GM23248 (cell line): ENCODE results near the gene CSMD2. TPM values are rescaled to one million over a fixed set of nuclear protein-coding genes. Genes with fewer than 3 reads are reported as not detected.

ENCODE experiments used
- DNase-seq: peaks from one replicate; pipeline ENCODE4 v3.0.0-alpha.2; 2015
- H2AFZ ChIP-seq: fragments of 200-600 bp; sonication (generic); 2 replicates; pipeline ENCODE4 v1.6.1; 2016; ENCODE audit warnings: antibody characterized with exemption
- H3F3A ChIP-seq: fragments of 200-600 bp; sonication (generic); 2 replicates; pipeline ENCODE4 v1.6.1; 2016; ENCODE audit warnings: mild to moderate bottlenecking, antibody characterized with exemption, mixed run types; ENCODE audit not compliant: insufficient read depth
- H3K27ac ChIP-seq: fragments of 200-600 bp; sonication (generic); 2 replicates; pipeline ENCODE4 v1.5.1; 2016; ENCODE audit warnings: mild to moderate bottlenecking
- H3K27me3 ChIP-seq: fragments of 200-600 bp; sonication (generic); replicated peaks from 2 replicates; pipeline ENCODE4 v1.6.1; 2016; ENCODE audit warnings: mild to moderate bottlenecking; ENCODE audit not compliant: insufficient read depth
- H3K36me3 ChIP-seq: fragments of 200-600 bp; sonication (generic); 2 replicates; pipeline ENCODE4 v1.6.1; 2016; ENCODE audit warnings: low read depth, mild to moderate bottlenecking
- H3K4me1 ChIP-seq: fragments of 200-600 bp; sonication (generic); 2 replicates; pipeline ENCODE4 v1.6.1; 2016; ENCODE audit warnings: mild to moderate bottlenecking; ENCODE audit not compliant: insufficient read depth
- H3K4me2 ChIP-seq: fragments of 200-600 bp; sonication (generic); one replicate; pipeline ENCODE4 v1.6.1; 2016; ENCODE audit warnings: mild to moderate bottlenecking; ENCODE audit not compliant: unreplicated experiment
- H3K4me3 ChIP-seq: fragments of 200-600 bp; sonication (generic); 2 replicates; pipeline ENCODE4 v1.5.1; 2016; ENCODE audit warnings: mild to moderate bottlenecking
- H3K79me2 ChIP-seq: fragments of 200-600 bp; sonication (generic); 2 replicates; pipeline ENCODE4 v1.6.1; 2016; ENCODE audit warnings: mild to moderate bottlenecking; ENCODE audit not compliant: insufficient read depth
- H3K9ac ChIP-seq: fragments of 200-600 bp; sonication (generic); 2 replicates; pipeline ENCODE4 v1.6.1; 2016; ENCODE audit warnings: mild to moderate bottlenecking
- H3K9me2 ChIP-seq: fragments of 200-600 bp; sonication (generic); 2 replicates; pipeline ENCODE4 v1.6.1; 2016; ENCODE audit warnings: mixed run types, mild to moderate bottlenecking, moderate library complexity; ENCODE audit not compliant: insufficient read depth
- H3K9me3 ChIP-seq: fragments of 200-600 bp; sonication (generic); one replicate; pipeline ENCODE4 v1.6.1; 2017; ENCODE audit warnings: low read depth
- H4K20me1 ChIP-seq: fragments of 200-600 bp; sonication (generic); 2 replicates; pipeline ENCODE4 v1.6.0; 2016; ENCODE audit not compliant: insufficient read depth
- EZH2 ChIP-seq: fragments of 200-600 bp; sonication (generic); IDR thresholded peaks from 2 replicates; pipeline ENCODE4 v1.6.1; 2018; ENCODE audit warnings: antibody characterized with exemption, mild to moderate bottlenecking; ENCODE audit not compliant: insufficient read depth, poor library complexity, severe bottlenecking
- EZH2phosphoT487 ChIP-seq: fragments of 200-600 bp; sonication (generic); IDR thresholded peaks from 2 replicates; pipeline ENCODE4 v1.6.1; 2018; ENCODE audit warnings: antibody characterized with exemption, moderate library complexity, mild to moderate bottlenecking, low read depth; ENCODE audit not compliant: insufficient read depth
- WGBS, 2 experiments: methylation state at CpG; one replicate each; pipeline ENCODE4 v1.1.6; 2015 to 2017; ENCODE audit warnings: low lambda C conversion rate in 2 of 2, low coverage in 1 of 2; ENCODE audit errors: missing lambda C conversion rate in 2 of 2; 5-methylcytosine and 5-hydroxymethylcytosine counted together
- in situ Hi-C: fragments of 300-500 bp; cut with MboI; formaldehyde crosslinking; loops from 2 replicates; pipeline ENCODE4 v1.15.0; 2020
- polyA plus RNA-seq: library from polyadenylated mRNA; unstranded; fragments of >200 nt; fragmentation: Nextera tagmentation; extraction: Ambion mirVana; gene quantifications from 2 replicates; pipeline ENCODE4 v1.2.1, GENCODE V29; 2016
- total RNA-seq: library from RNA; depleted of rRNA; stranded (reverse); fragments of >200 nt; shearing (Covaris generic); gene quantifications from 2 replicates; pipeline ENCODE4 v1.2.3, GENCODE V29; 2014

Gene CSMD2
- total and polyA plus RNA-seq, 2 experiments from 2014 or later: 4.5 to 7.1 TPM

- Histone ChIP-seq H3K36me3 (no peaks in the 10 kb centered on the region), H2AFZ (no peak overlapping the region), H3K27me3 (no peaks in the 10 kb centered on the region), H3K4me1 (peaks cover 35% of the 10 kb centered on the region), H3K4me3 (no peak overlapping the region), H3K9me2 (no peaks in the 10 kb centered on the region), H3F3A (peaks cover 25% of the 10 kb centered on the region), H3K9ac (no peak overlapping the region), H3K9me3 (no peaks in the 10 kb centered on the region), H4K20me1 (no peaks in the 10 kb centered on the region), H3K79me2 (peaks cover 22% of the 10 kb centered on the region), H3K27ac (no peak overlapping the region), H3K4me2 (no peak overlapping the region)
- no peak for TF ChIP-seq EZH2
- no peak for TF ChIP-seq EZH2phosphoT487
- WGBS, 2 experiments: 98% methylated on average over 3 of the region's 3 CpGs
- in situ Hi-C loops: no loop called here
- no peak for DNase-seq
Observed at GRCh38 chr1:33899746-33900145, 265.3 kb downstream of the CSMD2 start.

DNA sequence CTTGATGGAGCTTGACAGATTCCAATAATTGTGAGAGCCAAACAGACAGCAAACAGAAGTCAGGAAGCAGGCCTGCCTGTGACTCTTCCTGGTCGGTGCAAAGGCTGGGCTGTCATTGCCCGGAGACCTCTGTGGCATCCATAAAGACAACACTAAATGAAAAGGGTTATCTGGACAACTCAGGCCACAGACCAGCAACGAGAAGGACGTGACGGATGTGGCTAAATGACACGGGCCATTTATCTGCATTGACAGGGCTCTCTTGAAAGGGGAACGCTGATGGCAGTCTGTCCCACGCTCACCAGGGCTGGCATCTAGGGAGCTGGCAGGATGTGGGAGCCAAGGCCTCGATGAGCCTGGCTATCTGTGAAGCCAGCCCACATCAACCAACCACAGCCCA, 266.1 kb downstream of the CSMD2 start:
- no peaks in the 10 kb centered on the region for H3K9me3 ChIP-seq
- H3K36me3 ChIP-seq: no peaks in the 10 kb centered on the region
- no peak overlapping the region for H3K4me3 ChIP-seq
- no peak for TF ChIP-seq EZH2
- no peak for TF ChIP-seq EZH2phosphoT487
- no peak for DNase-seq
- H3K4me2 ChIP-seq: no peak overlapping the region
- no peak overlapping the region for H3K9ac ChIP-seq
- H3K79me2 ChIP-seq: peaks cover 22% of the 10 kb centered on the region
- H3K27ac ChIP-seq: no peak overlapping the region
- in situ Hi-C loops: no loop called here
- H3F3A ChIP-seq: peaks cover 28% of the 10 kb centered on the region
- H3K4me1 ChIP-seq: peaks cover 37% of the 10 kb centered on the region
- no peaks in the 10 kb centered on the region for H3K27me3 ChIP-seq
- H3K9me2 ChIP-seq: no peaks in the 10 kb centered on the region
- WGBS, 2 experiments: 89 to 94% methylated on average over 9 of the region's 9 CpGs
- H4K20me1 ChIP-seq: no peaks in the 10 kb centered on the region
- H2AFZ ChIP-seq: no peak overlapping the region

DNA sequence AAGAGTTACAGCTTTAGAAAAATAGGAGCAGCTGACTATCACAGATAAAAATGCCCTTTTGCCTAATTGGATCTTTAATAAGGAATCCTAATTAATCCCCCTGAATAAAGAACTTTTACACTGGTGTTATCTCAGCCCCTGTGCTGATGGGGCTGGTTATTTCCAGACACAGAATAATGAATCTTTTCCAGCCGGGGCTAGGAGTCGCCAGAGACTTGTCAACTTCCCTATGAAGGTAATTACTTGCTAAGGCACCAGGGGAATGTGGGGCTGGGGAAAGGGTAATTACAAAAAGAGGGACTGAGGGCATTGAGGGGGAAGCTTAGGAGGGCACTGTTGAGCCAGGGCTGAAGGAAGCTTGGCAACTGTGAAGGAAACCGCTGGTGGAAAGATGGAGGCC, 266.6 kb downstream of the CSMD2 start:
- H2AFZ ChIP-seq: no peak overlapping the region
- DNase-seq: no peak
- no peaks in the 10 kb centered on the region for H3K36me3 ChIP-seq
- H3K4me2 ChIP-seq: no peak overlapping the region
- peaks cover 22% of the 10 kb centered on the region for H3K79me2 ChIP-seq
- TF ChIP-seq EZH2phosphoT487: no peak
- TF ChIP-seq EZH2: no peak
- no peak overlapping the region for H3K27ac ChIP-seq
- in situ Hi-C loops: no loop called here
- peaks cover 34% of the 10 kb centered on the region for H3K4me1 ChIP-seq
- H3K9ac ChIP-seq: no peak overlapping the region
- H3K9me2 ChIP-seq: no peaks in the 10 kb centered on the region
- peaks cover 28% of the 10 kb centered on the region for H3F3A ChIP-seq
- no peaks in the 10 kb centered on the region for H4K20me1 ChIP-seq
- H3K4me3 ChIP-seq: no peak overlapping the region
- 92 to 94% methylated on average over 3 of the region's 3 CpGs for WGBS, 2 experiments
- H3K27me3 ChIP-seq: no peaks in the 10 kb centered on the region
- no peaks in the 10 kb centered on the region for H3K9me3 ChIP-seq

DNA sequence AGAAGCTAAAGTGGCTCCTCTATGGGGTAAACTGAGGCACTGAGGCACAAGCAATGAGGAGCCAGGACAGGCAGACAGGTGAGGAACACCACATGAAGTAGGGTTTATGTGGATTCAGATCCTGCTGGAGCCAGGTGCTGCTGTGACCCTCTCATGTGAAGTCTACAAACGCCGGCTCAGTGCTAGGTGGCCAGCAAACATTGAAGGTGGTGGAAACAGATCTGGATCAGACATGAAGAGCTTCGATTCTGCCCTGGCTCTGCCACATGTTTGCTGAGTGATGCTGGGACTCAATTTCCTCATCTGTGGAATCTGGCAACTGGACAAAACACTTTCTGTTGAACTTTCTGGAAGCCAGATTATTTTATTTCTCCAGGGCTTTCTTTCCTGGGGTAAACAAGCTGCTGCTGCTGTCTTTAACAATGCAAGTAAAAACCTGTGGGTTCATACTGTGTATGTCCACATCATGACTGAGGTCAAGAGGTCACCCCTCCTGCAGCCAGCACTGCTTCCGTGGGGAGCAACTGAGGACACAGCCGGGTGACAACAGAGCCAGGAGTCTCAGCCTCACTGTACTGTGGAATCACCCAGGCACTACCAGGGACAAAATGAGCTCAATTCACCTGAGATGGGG, 267.8 kb downstream of the CSMD2 start:
- H3K27me3 ChIP-seq: no peaks in the 10 kb centered on the region
- H4K20me1 ChIP-seq: no peaks in the 10 kb centered on the region
- no peak overlapping the region for H3K27ac ChIP-seq
- peaks cover 33% of the 10 kb centered on the region for H3K4me1 ChIP-seq
- H3K79me2 ChIP-seq: peaks cover 22% of the 10 kb centered on the region
- WGBS, 2 experiments: 53 to 56% methylated on average over 5 of the region's 5 CpGs
- H3K4me2 ChIP-seq: peak overlapping the region; percentile 15
- in situ Hi-C loops: no loop called here
- H3K9ac ChIP-seq: no peak overlapping the region
- no peaks in the 10 kb centered on the region for H3K36me3 ChIP-seq
- no peaks in the 10 kb centered on the region for H3K9me3 ChIP-seq
- H3K4me3 ChIP-seq: no peak overlapping the region
- TF ChIP-seq EZH2phosphoT487 (no peak), EZH2 (no peak)
- no peaks in the 10 kb centered on the region for H3K9me2 ChIP-seq
- H3F3A ChIP-seq: peaks cover 27% of the 10 kb centered on the region
- H2AFZ ChIP-seq: no peak overlapping the region
- peak; percentile 34 for DNase-seq

- Histone ChIP-seq H3K36me3 (no peaks in the 10 kb centered on the region), H3K4me2 (no peak overlapping the region), H3K27ac (no peak overlapping the region), H3K4me1 (peaks cover 23% of the 10 kb centered on the region), H3K9ac (no peak overlapping the region), H3K9me2 (no peaks in the 10 kb centered on the region), H2AFZ (no peak overlapping the region), H3F3A (peaks cover 20% of the 10 kb centered on the region), H3K4me3 (no peak overlapping the region), H3K9me3 (no peaks in the 10 kb centered on the region), H3K27me3 (no peaks in the 10 kb centered on the region), H4K20me1 (no peaks in the 10 kb centered on the region), H3K79me2 (peaks cover 22% of the 10 kb centered on the region)
- in situ Hi-C loops: no loop called here
- DNase-seq: no peak
- TF ChIP-seq EZH2phosphoT487 (no peak), EZH2 (no peak)
- WGBS, 2 experiments: 94 to 100% methylated on average over 2 of the region's 2 CpGs
Observed at GRCh38 chr1:33895976-33896375, 269.1 kb downstream of the CSMD2 start.
